NOMO-1 treated with DMSO at 0.1 percent for 48 hours (cell line): ENCODE results near the gene CYP2W1.
"Not testable (repeated sequence)": the region's sequence is repeated elsewhere in the genome, so short reads cannot be mapped to it uniquely, and the experiment has no call there.

Source experiments
- DNase-seq: peaks from one replicate; lab custom pipeline; 2025; ENCODE audit not compliant: unreplicated experiment; lab: John Stamatoyannopoulos, UW

Gene CYP2W1

GRCh38 chr7:949021-949934, 33.7 kb upstream of the CYP2W1 start:
- DNase-seq = no peak

GRCh38 chr7:951881-952547, 31.0 kb upstream of the CYP2W1 start:
- no peak for DNase-seq

GRCh38 chr7:952548-953441, 30.2 kb upstream of the CYP2W1 start:
- no peak for DNase-seq

GRCh38 chr7:953547-954327, 29.2 kb upstream of the CYP2W1 start:
- DNase-seq = peak; percentile 73

- DNase-seq = peak; percentile 56
Observed at GRCh38 chr7:954330-955238, 28.4 kb upstream of the CYP2W1 start, which contains the start of gene ADAP1. Gene ADAP1, minus strand, starts transcription at chr7:954680. Its CDS starts 203 bp downstream, at chr7:954477.

GRCh38 chr7:956031-956430, 26.9 kb upstream of the CYP2W1 start:
- no peak for DNase-seq

GRCh38 chr7:957418-958220, 25.4 kb upstream of the CYP2W1 start:
- peak; percentile 88 for DNase-seq

GRCh38 chr7:958221-959200, 24.5 kb upstream of the CYP2W1 start:
- DNase-seq = no peak

GRCh38 chr7:959271-959670, 23.7 kb upstream of the CYP2W1 start:
- no peak for DNase-seq

- not testable (repeated sequence) for DNase-seq
Observed at GRCh38 chr7:959740-960139, 23.2 kb upstream of the CYP2W1 start.

- no peak for DNase-seq
Observed at GRCh38 chr7:960269-960871, 22.6 kb upstream of the CYP2W1 start.

GRCh38 chr7:960972-961371, 22.0 kb upstream of the CYP2W1 start:
- DNase-seq = not testable (repeated sequence)

- DNase-seq = no peak
Observed at GRCh38 chr7:961546-962400, 21.2 kb upstream of the CYP2W1 start.

- no peak for DNase-seq
Observed at GRCh38 chr7:962401-963081, 20.4 kb upstream of the CYP2W1 start.
